ENCODE measurements around the gene MFSD6.
"Not testable (repeated sequence)": the region's sequence is repeated elsewhere in the genome, so short reads cannot be mapped to it uniquely, and the experiment has no call there.

The MFSD6 gene

GRCh38 chr2:190467575-190468083, 59.5 kb downstream of the MFSD6 start:
- H3F3A ChIP-seq (ENCODE audit: control insufficient read depth, insufficient read depth): peaks cover 3% of the 10 kb centered on the region; the same call in 1 of the 2 replicates
- H3K4me2 ChIP-seq (ENCODE audit: low read length): peak overlapping the region; percentile 70
- TF ChIP-seq CTCF (IDR thresholded peaks at IDR 0.05; ENCODE audit: low read depth, low read length, poor library complexity, severe bottlenecking) (no peak), EZH2phosphoT487 (IDR thresholded peaks at IDR 0.05; ENCODE audit: borderline replicate concordance, low read length) (no peak)
- H3K36me3 ChIP-seq (ENCODE audit: control insufficient read depth, low read length): peaks cover 5% of the 10 kb centered on the region
- peaks cover 26% of the 10 kb centered on the region for H3K79me2 ChIP-seq (ENCODE audit: control insufficient read depth, low read length)
- peak overlapping the region; percentile 75 for H3K27ac ChIP-seq (ENCODE audit: low read depth, low read length)
- H4K20me1 ChIP-seq (ENCODE audit: control insufficient read depth, insufficient read depth, low read depth, low read length): no peaks in the 10 kb centered on the region
- H3K9me3 ChIP-seq (ENCODE audit: control insufficient read depth, insufficient read depth, low read length): no peaks in the 10 kb centered on the region
- H3K4me1 ChIP-seq (ENCODE audit: control insufficient read depth, low read length): peaks cover 67% of the 10 kb centered on the region
- peak overlapping the region; percentile 56 for H3K4me3 ChIP-seq (ENCODE audit: low read length)
- no peaks in the 10 kb centered on the region for H3K9me2 ChIP-seq (replicated peaks; ENCODE audit: control insufficient read depth, low read length)
- H3K27me3 ChIP-seq (ENCODE audit: control insufficient read depth, low read length): no peaks in the 10 kb centered on the region

- peak overlapping the region; percentile 75 for H3K27ac ChIP-seq (ENCODE audit: low read depth, low read length)
- H3F3A ChIP-seq (ENCODE audit: control insufficient read depth, insufficient read depth): not testable (repeated sequence)
Observed at GRCh38 chr2:190468354-190468753, 60.2 kb downstream of the MFSD6 start.

DNA sequence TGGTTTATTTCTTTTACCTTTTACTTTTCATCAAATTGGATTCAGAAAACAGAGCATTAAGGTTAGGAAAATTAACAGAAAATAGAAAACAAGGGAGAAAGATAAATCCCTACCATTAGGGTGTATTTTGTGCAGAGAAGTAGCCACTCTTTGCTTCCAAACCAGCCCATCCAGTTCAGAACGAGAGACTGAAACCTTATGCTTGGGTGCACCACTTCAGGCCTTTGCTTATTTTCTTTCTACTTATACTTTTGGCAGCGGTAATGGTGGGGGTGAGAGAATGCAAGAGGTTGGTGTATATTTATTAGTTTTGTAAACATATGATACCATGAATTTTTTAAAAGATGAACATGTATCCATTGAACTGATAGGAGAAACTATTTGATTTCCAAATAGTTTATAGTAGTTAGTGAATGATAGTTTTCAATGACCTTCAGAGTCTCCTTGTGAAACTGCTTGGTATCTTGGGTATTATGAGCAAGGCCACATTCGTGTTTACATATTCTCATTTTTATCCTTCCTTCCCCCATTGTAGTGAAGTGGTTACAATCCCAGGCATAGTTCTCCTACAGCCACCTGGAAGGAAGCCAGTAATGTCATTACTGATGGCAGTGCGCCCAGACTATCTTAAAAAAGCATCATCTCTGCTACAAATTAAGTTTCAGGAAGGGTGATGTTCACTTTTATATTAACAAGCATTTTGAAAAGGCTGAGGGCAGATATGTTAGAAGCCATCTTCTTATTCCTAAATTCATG, 60.8 kb downstream of the MFSD6 start:
- Histone ChIP-seq H4K20me1 (ENCODE audit: control insufficient read depth, insufficient read depth, low read depth, low read length) (no peaks in the 10 kb centered on the region), H3K27me3 (ENCODE audit: control insufficient read depth, low read length) (no peaks in the 10 kb centered on the region), H3K9me3 (ENCODE audit: control insufficient read depth, insufficient read depth, low read length) (no peaks in the 10 kb centered on the region), H3K4me1 (ENCODE audit: control insufficient read depth, low read length) (peaks cover 63% of the 10 kb centered on the region), H3K36me3 (ENCODE audit: control insufficient read depth, low read length) (peaks cover 5% of the 10 kb centered on the region), H3K9me2 (replicated peaks; ENCODE audit: control insufficient read depth, low read length) (no peaks in the 10 kb centered on the region), H3K27ac (ENCODE audit: low read depth, low read length) (peak overlapping the region; percentile 75), H3K79me2 (ENCODE audit: control insufficient read depth, low read length) (peaks cover 23% of the 10 kb centered on the region), H3K4me2 (ENCODE audit: low read length) (peak overlapping the region; percentile 70), H3F3A (ENCODE audit: control insufficient read depth, insufficient read depth) (peaks cover 3% of the 10 kb centered on the region; the same call in 1 of the 2 replicates), H3K4me3 (ENCODE audit: low read length) (peak overlapping the region; percentile 56)
- no peak for TF ChIP-seq EZH2phosphoT487 (IDR thresholded peaks at IDR 0.05; ENCODE audit: borderline replicate concordance, low read length)
- no peak for TF ChIP-seq CTCF (IDR thresholded peaks at IDR 0.05; ENCODE audit: low read depth, low read length, poor library complexity, severe bottlenecking)

More at GRCh38 chr2:190468354-190468753, 60.2 kb downstream of the MFSD6 start:
- H3K9me2 ChIP-seq (replicated peaks; ENCODE audit: control insufficient read depth, low read length); H4K20me1 ChIP-seq (ENCODE audit: control insufficient read depth, insufficient read depth, low read depth, low read length); H3K27me3 ChIP-seq (ENCODE audit: control insufficient read depth, low read length); H3K36me3 ChIP-seq (ENCODE audit: control insufficient read depth, low read length); H3K9me3 ChIP-seq (ENCODE audit: control insufficient read depth, insufficient read depth, low read length): not testable (repeated sequence)
- peak overlapping the region; percentile 70 for H3K4me2 ChIP-seq (ENCODE audit: low read length)
- peak overlapping the region; percentile 56 for H3K4me3 ChIP-seq (ENCODE audit: low read length)
- peaks cover 23% of the 10 kb centered on the region for H3K79me2 ChIP-seq (ENCODE audit: control insufficient read depth, low read length)
- H3K4me1 ChIP-seq (ENCODE audit: control insufficient read depth, low read length): peaks cover 63% of the 10 kb centered on the region

DNA sequence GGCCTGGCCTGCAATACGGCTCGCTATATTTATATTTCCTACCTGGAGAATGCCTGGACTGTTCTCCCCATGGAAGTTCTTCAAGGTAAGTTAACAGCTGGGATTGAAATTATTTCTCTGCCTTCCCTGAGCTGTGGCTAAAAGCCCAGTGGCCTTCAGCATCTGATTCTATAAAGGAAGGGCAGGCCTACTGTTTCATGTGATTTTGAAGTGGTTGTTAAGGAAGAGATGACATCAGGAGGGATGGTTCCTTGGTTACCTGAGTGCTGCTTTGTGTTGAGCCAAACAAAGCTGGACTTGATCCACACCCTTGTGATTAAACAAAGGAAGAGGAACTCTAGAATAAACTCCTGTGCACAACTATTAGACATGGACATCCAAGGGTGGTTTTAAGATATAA, 61.6 kb downstream of the MFSD6 start:
- Histone ChIP-seq H3K9me2 (replicated peaks; ENCODE audit: control insufficient read depth, low read length) (no peaks in the 10 kb centered on the region), H3K4me3 (ENCODE audit: low read length) (peak overlapping the region; percentile 27; the same call in 1 of the 2 replicates), H3K79me2 (ENCODE audit: control insufficient read depth, low read length) (peaks cover 23% of the 10 kb centered on the region), H3K27ac (ENCODE audit: low read depth, low read length) (peak overlapping the region; percentile 75), H3F3A (ENCODE audit: control insufficient read depth, insufficient read depth) (peaks cover 3% of the 10 kb centered on the region; the same call in 1 of the 2 replicates), H3K36me3 (ENCODE audit: control insufficient read depth, low read length) (peaks cover 5% of the 10 kb centered on the region), H3K9me3 (ENCODE audit: control insufficient read depth, insufficient read depth, low read length) (no peaks in the 10 kb centered on the region), H3K4me2 (ENCODE audit: low read length) (peak overlapping the region; percentile 70), H3K4me1 (ENCODE audit: control insufficient read depth, low read length) (peaks cover 57% of the 10 kb centered on the region), H4K20me1 (ENCODE audit: control insufficient read depth, insufficient read depth, low read depth, low read length) (no peaks in the 10 kb centered on the region), H3K27me3 (ENCODE audit: control insufficient read depth, low read length) (no peaks in the 10 kb centered on the region)
- TF ChIP-seq CTCF (IDR thresholded peaks at IDR 0.05; ENCODE audit: low read depth, low read length, poor library complexity, severe bottlenecking) (no peak), EZH2phosphoT487 (IDR thresholded peaks at IDR 0.05; ENCODE audit: borderline replicate concordance, low read length) (no peak)
